Right ventricle myocardium inferior (tissue), 1 donor: ENCODE measurements around the gene GNGT2. TPM values are rescaled to one million over a fixed set of nuclear protein-coding genes. Genes with fewer than 3 reads are reported as not detected.

Source experiments
- ATAC-seq: fragments of 200-7000 bp; cut with Tn5 transposase; one replicate; pipeline ENCODE4 v1.9.1; 2020; ENCODE audit warnings: mild to moderate bottlenecking, moderate library complexity
- DNase-seq: peaks from one replicate; pipeline ENCODE4 v3.0.0; 2021; ENCODE audit errors: missing footprints
- intact Hi-C: fragments of 100-400 bp; cut with DNase I; formaldehyde crosslinking; loops from one replicate; pipeline ENCODE4 v1.11.0; 2022
- total RNA-seq: library from RNA; stranded (reverse); fragmentation: NEBNext Ultra II Directional; extraction: Animal tissue kit (Norgen Biotek cat#: 25700); gene quantifications from one replicate; pipeline ENCODE4 v1.2.1, GENCODE V29; 2021
- donor health status: DM: no; HTN: yes; CAD: no; lungs with severe emphysema.

Gene GNGT2
- total RNA-seq, 1 donor from 2014 or later, result 2.5 TPM

DNA sequence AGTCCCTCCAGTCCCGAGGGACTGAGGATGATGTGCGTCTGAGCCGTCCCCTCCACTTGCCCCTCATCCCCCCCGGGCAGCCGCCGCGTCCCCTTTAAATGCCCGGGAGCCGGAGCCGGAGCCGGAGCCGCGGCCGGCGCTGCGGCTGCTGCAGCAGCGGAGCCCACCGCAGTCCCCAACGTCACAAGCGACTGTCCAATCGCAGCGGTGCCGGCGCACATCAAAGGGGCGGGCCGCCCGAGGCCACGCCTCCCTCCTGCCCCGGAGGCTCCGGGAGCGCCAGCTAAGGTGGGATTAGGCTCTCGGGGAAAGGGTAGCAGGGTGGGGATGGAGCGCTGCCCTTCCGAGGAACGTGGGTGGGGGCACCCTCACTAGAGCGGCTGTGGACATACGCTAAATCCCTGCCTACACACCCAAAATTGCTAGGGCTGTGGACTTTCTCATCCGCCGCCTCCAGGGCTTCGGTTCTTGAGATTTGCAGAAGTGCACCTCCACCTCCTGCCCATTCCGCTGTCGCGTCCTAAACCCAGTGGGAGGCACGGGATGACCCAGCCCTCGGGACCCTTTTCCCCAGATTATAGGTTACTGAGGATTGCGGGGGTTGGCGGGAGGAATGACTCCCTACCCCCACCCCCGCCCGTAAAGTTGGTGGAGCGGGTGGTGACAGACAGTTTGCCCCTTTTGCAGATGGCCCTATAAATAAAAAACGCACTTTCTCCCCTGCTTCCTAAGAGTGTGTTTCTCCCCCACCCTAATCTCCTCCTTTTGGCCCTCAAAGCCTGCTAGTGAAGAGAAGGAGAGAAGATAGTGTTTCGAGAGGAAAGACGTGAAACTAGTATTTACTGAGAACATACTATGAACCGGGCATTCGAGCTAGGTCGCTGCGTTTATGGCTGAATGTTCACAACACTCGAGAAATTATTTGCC lies 20.5 kb upstream of the GNGT2 start, which contains the start of gene PHOSPHO1:
Gene PHOSPHO1 (minus strand): TSS at position 152 of the 927 bp plus-strand sequence. CDS start 4,096 bp downstream, outside the sequence.
- ATAC-seq (peak; percentile 94), DNase-seq (peak; percentile 95)
- intact Hi-C loops, result no loop called here

DNA sequence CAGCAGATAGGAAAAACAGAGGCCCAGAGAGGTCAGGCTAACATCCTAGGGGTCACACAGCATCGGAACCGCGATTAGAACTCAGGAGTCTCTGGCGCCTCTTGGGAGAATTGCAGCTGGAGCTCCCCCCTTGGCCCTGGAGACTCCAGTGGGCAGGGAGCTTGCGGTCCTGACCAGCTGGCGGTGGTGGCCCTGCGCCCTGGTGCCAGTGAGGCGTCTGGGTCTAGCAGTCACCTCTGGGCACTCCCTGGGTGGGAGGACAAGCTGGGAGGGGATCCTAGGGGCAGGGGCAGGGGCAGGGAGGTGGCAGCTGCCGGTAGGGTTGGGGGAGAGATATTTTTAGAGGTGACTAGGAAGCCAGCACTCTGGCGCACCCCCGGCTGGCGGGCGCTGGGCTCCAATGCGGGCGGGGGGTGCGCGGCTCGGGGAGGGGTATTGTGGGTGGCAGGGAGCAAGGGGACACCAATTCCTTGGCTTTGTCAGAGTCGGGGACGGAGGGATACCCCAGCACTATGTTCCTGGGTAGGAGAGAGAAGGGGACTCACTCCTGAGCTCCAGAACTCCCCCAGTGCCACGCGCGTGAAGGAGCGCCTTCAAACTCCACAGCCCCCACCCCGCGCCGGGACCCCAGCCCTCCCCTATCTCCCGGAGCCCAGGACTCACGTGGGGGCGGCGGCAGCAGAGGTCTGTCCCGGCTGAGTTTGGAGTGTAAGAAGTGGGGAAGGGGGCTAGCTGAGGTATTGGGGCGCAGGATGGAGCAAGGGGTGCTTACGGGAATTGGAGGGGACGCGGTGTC lies 19.6 kb upstream of the GNGT2 start:
- ATAC-seq (no peak), DNase-seq (no peak)
- intact Hi-C loops, result loop anchor here (5.0 kb wide), 1 partner anchor 62 kb away; no protein-coding TSS in a partner anchor

DNA sequence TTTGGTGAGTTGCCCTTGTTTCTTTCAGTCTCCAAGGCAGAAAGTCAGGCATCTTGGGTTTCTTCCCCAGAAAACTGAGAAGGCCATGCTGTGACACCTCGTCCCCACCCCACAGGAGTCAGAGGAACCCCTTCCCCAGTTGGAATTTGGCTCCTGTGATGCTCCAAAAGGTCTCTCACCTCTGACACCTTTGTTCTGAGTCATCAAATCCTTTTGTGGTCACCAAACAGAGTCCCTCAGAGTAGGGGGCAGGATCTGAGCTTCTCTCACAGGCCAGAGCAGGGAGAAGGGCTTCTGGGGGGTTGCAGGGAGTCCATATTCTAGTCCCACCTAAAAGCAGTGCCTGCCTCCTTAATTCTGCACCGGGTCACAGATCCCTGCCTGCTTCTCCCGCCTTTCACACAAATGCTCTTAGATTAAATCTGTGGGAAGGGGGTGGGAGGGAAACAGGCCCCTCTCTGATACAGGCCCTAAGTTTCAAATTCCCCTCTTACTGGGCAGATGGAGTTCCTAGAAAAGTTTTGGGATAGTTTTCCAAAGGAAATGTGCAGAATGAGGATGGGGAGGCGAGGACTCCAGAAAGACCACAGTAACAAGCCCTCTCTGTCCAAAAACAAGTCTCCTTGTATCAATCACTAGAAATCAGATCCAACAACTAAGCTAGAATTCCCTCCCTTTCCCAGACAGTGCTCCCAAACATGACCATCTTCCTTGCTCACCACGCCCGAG lies 18.9 kb upstream of the GNGT2 start:
- intact Hi-C loops, result loop anchor here (5.0 kb wide), 1 partner anchor 63 kb away; no protein-coding TSS in a partner anchor
- ATAC-seq (no peak), DNase-seq (no peak)

DNA sequence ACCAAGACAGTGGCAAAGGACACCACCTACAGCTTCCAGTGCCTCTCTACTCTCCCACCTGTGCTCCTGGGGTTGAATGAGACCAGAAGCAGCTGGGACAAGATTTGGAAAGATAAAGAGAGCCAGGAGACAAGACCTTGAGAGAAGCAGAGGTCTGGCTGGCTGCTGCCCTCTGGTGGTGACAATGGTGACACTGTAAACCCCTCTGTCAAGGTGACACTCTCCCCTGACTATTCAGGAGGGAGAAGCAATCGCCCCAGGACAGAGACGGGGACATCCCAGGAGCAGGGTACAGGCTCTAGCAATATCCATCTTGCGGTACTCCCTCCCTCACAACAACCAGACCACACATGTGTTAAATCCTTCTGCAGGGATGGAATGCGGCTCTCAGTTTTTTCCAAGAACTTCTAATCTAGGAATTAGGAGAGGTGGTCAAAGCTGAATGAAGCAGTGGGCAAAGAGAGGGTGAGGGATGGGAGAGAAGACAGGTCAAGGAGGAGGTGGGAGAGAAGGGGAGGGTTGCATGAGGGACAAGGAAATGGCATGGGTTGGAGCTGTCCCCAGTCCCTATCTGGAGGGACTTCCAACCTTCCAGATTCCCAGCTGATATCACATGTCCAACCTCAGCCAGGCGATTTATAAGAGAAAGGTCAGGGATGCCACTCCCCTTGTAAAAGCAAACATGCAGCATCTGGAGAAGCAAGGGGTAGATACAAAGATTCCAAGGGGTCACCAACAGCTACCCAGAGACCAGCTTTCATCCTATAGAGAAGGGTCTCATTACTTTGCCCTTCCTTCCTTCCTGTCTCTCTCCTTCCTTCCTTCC lies 17.3 kb upstream of the GNGT2 start:
- intact Hi-C loops, result loop anchor here (1.0 to 5.0 kb wide), 2 partner anchors 46 to 65 kb away; no protein-coding TSS in a partner anchor
- peak; percentile 87 for DNase-seq
- peak; percentile 47 for ATAC-seq

DNA sequence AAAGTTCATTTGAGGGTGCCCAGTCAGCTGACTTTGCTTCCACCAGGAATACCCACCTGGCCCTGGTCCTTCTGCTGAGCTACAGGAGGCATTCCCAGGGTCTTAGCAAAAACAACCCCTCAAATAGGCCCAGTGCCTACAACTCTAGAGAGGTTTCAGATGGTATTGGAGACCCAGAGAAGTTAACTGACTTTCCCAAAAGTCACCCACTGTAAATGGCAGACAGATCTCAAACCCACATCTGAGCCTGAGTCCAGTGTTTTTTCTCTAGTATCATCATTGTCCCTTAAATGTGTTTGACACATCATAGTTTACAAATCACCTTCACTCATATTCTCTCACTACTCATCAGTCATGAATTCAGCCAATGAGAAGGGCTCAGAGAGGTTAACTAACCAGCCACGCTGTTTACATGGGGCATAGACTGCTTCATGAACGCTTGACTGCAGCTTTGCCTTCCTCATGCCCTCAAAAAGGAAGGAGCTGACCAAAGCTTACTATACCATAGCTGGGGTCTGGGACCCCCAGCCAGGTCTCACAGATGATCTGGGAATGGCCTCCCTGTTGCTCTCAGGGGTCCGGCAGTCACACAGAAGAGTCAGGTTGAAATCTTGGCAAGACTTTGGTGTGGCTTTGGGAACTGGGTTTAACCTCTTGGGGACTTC lies 16.5 kb upstream of the GNGT2 start:
- ATAC-seq (no peak), DNase-seq (no peak)
- intact Hi-C loops, result loop anchor here (1.0 to 5.0 kb wide), 2 partner anchors 46 to 65 kb away; no protein-coding TSS in a partner anchor

DNA sequence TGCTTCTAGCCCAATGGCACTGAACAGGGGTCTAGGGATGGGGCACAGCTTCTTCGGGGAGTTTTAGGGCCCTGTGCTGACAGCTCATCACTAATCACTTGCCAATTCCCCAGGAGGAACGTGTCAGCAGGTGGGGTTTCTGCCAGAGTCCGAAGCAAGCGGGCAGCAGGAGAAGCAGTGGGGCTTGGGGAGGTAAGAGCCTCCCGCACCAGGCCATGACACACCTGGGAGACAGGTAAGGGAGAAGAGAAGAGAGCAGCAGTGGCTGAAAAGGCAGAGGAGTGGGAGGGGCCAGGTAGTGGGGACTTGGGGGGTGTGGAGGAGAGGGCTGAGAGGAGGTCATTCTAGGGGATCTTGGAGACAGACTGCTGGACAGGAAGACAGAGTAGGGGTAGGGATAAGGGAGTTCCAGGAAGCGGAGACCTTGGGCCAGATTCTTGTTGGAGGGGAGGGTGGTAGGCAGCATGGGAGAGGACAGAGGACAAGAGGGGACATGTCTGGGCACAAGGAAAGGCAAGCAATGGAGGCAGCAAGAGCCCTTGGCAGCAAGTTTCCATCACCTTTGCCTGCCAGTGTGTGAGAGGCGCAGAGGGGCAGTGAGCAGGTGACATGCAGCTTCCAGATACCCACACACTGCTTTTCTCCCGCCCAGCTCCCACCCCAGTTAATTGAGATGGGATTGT lies 15.3 kb upstream of the GNGT2 start:
- DNase-seq (no peak), ATAC-seq (no peak)
- intact Hi-C loops, result loop anchor here (5.0 kb wide), 1 partner anchor 67 kb away; no protein-coding TSS in a partner anchor

DNA sequence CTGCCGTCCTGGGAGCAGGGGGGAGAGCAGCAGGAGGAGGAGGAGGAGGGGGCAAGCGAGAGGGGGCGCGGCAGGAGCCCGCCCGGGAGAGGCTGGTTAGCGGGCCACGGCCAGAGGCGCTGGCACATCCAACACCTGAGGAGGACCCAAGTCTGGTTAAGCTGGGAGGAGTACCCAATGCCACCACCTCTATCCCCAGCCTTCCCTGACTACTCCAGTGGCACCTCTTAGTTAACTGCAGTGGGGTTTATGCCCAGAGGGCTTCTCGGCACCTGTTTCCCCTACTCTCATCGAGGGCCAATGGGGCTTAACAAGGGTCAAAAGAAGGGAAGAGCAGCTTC lies 14.6 kb upstream of the GNGT2 start:
- DNase-seq (no peak), ATAC-seq (no peak)
- intact Hi-C loops, result loop anchor here (5.0 kb wide), 1 partner anchor 67 kb away; no protein-coding TSS in a partner anchor

DNA sequence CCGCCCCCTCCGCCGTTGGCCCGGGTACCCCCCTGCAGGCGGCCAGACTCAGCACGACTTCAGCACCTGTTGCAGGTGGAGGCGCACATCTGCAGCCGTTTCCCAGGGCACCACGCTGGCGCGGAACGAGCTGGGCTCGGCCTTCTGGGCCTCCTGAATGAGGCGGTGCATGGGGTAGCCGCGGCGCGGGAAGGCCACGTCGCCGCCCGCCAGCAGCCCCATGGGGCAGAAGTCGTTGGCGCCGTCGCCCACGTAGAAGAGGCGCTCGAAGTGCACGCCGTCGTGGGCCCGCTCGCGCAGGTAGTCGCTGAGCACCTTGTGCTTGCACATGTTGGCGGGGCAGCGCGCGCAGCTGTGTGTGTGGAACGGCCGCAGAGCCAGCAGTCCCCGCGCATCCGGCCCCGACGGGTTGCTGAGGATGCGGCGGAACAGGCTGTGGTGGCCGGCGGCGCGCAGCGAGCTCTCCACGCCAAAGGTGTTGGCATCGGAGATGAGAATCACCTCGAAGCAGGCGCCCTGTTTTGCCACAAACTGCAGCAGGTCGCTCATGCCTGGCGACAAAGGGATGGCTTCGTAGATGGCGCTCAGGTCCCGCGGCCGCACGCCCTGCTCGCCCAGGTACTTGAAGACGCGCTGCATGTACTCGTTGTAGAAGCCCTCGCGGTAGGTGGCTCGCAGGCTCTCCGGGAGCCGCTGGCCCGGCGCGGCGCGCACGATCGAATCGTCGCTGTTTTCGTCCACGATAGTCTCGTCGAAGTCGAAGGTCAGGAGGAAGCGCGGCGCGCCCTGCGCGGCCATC lies 14.0 kb upstream of the GNGT2 start:
- peak; percentile 80 for DNase-seq
- no peak for ATAC-seq
- intact Hi-C loops, result no loop called here

DNA sequence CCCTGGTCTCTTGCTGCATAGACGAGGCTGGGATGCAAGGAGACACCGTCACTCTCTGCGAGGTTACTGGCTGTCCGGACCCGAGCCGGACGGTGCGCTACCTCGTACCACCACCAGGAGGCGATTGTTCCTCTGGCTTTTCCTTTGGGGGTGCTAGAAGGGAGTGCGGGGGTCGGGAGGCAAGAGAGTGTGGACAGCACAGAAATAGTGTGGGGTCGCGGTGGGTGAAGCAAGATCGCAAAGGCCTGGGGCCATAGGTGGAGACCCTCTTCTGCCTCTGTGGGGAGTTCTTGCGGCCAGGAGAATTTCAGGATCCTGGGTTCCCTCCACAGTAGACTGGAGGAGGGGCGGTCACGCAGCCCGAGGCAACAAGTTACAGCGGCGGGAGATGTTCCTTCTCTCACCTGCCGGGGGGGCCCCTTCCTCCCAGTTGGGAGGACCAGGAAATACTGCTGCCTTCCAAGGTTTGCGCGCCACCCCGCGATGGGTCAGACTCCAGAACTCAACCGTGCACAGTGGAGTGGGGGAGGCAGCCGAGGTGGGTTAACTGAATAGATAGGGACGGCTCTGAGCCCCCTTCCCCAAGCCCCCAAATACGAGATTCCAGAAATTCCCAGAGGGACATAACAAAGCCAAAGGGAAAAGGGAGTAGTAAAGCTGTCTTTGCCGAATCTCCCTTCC lies 13.3 kb upstream of the GNGT2 start:
- DNase-seq (peak; percentile 87), ATAC-seq (peak; percentile 24)
- intact Hi-C loops, result no loop called here

DNA sequence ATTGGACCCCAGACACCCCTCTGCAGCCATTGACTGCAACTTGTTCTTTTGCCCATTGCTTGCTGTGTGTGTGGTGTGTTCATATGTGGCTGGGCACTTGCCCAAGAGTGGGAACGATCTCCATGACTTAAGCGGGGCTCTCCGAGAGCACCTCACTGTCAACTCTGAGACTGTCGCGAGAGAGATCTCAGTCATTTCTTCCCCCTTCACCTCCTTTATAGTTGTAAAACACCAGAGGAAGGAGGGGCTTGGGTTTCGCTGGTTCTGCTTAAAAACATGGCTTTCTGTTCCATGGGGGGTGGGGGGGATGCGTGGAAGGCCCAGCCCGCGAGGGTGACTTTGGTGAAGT lies 12.8 kb upstream of the GNGT2 start:
- ATAC-seq (no peak), DNase-seq (no peak)
- intact Hi-C loops, result no loop called here

DNA sequence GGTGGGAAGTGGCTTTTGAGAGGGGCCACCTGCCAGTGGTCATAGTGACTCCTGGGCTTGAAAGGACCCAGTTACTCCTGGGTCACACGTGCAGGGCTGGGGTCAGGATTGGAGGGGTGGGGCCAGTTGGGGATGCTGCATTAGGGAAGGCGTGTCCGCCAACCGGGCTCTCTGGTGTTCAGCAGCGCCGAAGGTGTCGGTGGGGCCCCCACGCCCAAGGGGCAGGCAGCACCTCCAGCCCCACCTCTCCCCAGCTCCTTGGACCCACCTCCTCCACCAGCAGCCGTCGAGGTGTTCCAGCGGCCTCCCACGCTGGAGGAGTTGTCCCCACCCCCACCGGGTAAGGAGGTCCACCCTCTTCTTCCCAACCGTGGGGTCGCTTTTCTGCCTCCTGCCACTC lies 9.6 kb upstream of the GNGT2 start:
- ATAC-seq, result no peak
- DNase-seq, result no peak
- intact Hi-C loops, result no loop called here

DNA sequence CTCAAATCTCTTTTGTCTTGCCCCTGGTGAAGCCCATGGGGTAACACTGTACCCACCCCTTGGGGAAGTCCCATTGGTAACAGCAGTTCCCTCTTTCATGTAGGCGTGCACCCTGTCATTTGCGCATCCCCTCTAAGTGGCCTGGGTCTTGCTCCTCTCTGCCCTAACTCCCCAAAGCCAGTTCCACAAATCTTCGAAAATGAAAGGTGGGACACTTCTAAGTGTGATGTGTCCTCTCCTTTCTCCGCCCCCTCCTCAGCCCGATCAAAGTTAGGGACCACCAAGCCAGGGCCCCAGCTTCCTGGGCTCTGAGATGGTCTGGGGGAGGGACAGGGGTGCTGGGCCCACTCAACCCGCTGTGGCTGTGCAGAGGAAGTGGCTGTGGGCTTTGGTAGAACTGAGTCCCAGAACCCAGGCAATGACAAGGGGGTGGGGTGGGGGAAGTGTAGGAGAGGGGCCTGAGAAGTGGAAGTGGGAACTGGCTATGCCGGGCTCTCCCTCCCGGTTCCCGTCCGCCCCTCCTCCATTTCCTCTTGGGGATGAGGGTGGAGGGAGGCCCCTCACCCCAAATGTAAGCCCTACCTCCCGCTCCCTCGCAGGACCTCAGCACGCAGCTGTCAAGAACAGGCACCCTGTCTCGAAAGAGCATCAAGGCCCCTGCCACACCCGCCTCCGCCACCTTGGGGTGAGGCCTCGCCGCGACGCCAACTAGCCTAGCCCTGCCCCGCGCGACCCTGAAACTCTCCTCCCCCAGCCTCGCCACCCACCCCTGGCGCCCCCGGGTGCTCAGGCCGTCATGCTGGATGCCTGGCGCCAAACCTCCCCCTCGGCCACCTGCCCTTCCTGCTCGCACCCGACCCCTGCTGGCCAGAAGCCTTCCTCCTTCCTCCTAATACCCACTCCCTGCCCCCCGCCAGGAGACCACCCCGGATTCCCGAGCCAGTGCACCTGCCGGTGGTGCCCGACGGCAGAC lies 8.9 kb upstream of the GNGT2 start:
- DNase-seq (no peak), ATAC-seq (peak; percentile 32)
- intact Hi-C loops, result no loop called here

DNA sequence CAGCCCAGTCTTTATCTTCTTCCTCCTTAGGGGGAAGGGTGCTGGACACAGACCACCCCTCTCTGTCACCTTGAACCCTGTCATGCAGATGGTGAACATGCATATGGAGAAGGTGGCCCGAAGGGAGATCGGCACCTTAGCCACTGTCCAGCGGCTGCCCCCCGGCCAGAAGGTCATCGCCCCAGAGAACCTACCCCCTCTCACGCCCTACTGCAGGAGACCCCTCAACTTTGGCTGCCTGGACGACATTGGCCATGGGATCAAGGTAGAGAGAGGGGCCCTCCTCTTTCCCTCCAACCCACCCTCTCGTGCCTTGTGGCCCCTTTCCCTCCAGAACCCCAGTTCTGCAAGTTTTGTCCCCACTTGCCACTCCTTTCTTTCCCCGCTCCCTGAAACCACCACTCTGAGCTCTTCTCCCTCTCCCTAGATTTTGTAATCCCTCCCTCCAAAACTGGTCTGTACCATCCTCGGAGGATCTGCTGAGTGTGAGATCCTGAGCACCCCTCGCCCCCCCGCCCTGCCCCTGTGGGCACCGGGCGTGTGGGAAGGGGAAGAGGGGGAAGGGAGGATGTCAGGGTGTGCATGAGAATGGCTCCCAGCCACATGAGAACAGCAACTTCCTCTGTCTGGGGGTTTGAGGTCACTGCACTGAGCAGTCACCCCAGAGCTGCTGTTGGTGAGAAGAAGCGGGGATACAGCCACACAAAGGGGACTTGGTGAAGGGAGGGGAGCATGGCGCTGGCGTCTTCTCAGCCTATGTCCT lies 7.5 kb upstream of the GNGT2 start:
- intact Hi-C loops, result loop anchor here (2.0 kb wide), 1 partner anchor 25 kb away; no protein-coding TSS in a partner anchor
- DNase-seq (peak; percentile 87), ATAC-seq (peak; percentile 66)
